GM03348 (cell line): ENCODE results near the gene GRHPR.

Experiments used
- DNase-seq: peaks from one replicate; pipeline ENCODE4 v3.0.0; 2012; ENCODE audit warnings: low spot score

GRHPR gene

GRCh38 chr9:37480759-37481158, 58.3 kb downstream of the GRHPR start:
- DNase-seq: no peak

DNA sequence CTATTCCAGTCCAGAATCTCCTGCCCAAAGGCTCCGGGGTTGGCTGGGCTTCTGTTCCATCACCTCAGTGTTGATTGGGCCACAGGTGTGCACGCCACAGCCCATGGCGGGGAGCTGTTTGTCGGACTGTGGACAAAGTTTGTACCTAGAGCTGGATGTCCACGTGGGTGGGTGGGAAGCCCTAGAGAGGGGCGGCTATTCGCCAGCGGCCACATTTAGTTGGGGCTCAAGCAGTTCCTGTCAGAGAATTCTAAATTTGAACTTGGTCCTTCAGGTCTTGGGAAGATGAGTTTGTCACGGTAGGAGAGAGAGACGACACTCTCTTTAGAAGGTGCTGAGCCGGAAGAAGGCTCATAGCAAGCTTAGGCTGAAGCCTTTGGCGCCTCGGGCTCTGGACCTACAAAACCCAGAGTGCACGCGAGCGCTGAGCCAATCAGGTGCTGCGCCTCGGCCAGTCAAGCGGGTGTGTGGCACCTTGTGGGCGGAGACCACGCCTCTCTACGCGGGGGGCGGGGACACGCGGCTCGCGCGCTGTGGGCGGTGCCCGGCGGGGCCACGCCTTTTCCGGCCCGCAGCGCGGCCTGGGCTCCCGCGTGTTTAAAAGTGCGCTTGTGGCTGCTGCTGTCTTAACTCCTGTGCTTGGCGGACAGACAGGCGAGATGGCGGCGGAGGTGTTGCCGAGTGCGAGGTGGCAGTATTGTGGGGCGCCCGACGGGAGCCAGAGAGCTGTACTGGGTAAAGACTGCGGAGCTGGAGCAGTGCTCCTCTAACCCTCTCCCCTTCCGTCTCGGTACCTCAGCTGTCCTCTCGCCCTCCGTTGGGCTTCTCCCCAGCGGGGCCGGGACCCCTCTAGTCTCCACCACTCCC, 63.1 kb downstream of the GRHPR start, which contains the start of gene POLR1E:
TSS of gene POLR1E (plus strand) at position 560 of the 867 bp plus-strand sequence. CDS start at position 660, 100 bp downstream.
- peak; percentile 98 for DNase-seq

GRCh38 chr9:37486256-37486615, 63.7 kb downstream of the GRHPR start:
- no peak for DNase-seq
